Measurements from ENCODE around the gene GZMB.

DNA sequence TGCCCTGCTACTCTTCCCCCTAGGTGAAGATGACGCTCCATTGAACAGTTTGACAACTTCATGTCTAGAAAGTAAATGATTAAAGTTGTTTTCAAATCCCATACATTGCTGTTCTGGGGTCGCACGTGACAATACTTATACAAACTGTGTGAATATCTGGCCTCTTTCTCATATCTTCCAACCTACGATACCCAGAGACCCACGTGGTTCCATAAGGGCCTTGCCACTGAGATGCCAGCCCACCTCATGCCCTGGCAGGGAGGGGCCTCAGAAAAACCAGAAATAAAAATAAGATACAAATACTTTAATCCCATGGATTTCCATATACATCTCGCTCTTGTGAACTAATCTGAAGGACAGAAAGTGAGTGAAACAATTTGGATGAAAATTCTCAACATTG is 4.5 kb downstream of the GZMB start:
- TF ChIP-seq, protein P1, sequence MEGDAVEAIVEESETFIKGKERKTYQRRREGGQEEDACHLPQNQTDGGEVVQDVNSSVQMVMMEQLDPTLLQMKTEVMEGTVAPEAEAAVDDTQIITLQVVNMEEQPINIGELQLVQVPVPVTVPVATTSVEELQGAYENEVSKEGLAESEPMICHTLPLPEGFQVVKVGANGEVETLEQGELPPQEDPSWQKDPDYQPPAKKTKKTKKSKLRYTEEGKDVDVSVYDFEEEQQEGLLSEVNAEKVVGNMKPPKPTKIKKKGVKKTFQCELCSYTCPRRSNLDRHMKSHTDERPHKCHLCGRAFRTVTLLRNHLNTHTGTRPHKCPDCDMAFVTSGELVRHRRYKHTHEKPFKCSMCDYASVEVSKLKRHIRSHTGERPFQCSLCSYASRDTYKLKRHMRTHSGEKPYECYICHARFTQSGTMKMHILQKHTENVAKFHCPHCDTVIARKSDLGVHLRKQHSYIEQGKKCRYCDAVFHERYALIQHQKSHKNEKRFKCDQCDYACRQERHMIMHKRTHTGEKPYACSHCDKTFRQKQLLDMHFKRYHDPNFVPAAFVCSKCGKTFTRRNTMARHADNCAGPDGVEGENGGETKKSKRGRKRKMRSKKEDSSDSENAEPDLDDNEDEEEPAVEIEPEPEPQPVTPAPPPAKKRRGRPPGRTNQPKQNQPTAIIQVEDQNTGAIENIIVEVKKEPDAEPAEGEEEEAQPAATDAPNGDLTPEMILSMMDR (IDR thresholded peaks at IDR 0.05; ENCODE audit: insufficient read depth, low read length), result no peak
- TF ChIP-seq POLR2AphosphoS5 (IDR thresholded peaks at IDR 0.05; ENCODE audit: low read depth) (no peak), GABPA (IDR thresholded peaks at IDR 0.05; ENCODE audit: low read depth) (no peak)
- TF ChIP-seq, protein P2, sequence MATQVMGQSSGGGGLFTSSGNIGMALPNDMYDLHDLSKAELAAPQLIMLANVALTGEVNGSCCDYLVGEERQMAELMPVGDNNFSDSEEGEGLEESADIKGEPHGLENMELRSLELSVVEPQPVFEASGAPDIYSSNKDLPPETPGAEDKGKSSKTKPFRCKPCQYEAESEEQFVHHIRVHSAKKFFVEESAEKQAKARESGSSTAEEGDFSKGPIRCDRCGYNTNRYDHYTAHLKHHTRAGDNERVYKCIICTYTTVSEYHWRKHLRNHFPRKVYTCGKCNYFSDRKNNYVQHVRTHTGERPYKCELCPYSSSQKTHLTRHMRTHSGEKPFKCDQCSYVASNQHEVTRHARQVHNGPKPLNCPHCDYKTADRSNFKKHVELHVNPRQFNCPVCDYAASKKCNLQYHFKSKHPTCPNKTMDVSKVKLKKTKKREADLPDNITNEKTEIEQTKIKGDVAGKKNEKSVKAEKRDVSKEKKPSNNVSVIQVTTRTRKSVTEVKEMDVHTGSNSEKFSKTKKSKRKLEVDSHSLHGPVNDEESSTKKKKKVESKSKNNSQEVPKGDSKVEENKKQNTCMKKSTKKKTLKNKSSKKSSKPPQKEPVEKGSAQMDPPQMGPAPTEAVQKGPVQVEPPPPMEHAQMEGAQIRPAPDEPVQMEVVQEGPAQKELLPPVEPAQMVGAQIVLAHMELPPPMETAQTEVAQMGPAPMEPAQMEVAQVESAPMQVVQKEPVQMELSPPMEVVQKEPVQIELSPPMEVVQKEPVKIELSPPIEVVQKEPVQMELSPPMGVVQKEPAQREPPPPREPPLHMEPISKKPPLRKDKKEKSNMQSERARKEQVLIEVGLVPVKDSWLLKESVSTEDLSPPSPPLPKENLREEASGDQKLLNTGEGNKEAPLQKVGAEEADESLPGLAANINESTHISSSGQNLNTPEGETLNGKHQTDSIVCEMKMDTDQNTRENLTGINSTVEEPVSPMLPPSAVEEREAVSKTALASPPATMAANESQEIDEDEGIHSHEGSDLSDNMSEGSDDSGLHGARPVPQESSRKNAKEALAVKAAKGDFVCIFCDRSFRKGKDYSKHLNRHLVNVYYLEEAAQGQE (IDR thresholded peaks at IDR 0.05; ENCODE audit: insufficient replicate concordance, low read depth), result no peak

All from HL-60 (cell line).